Liver (tissue), 9 donors: ENCODE data around the gene TRPV4. TPM values are rescaled to one million over a fixed set of nuclear protein-coding genes. Genes with fewer than 3 reads are reported as not detected.

Experiments
- DNase-seq: peaks from one replicate; pipeline ENCODE4 v3.0.0-alpha.2; 2017; ENCODE audit warnings: low spot score
- H3K27ac ChIP-seq, 2 donors: one replicate each; pipeline ENCODE4 v1.7.0; 2013; ENCODE audit warnings: inconsistent platforms in 2 of 2, low read length in 2 of 2, control low read depth in 1 of 2, low read depth in 1 of 2, mild to moderate bottlenecking in 1 of 2
- H3K27me3 ChIP-seq, 4 donors: one replicate each; pipeline versions ENCODE4 v1.6.1 to v1.7.0; 2013; ENCODE audit warnings: low read length in 3 of 4, inconsistent platforms in 1 of 4, mild to moderate bottlenecking in 1 of 4, moderate library complexity in 1 of 4; ENCODE audit not compliant: control insufficient read depth in 4 of 4, insufficient read depth in 4 of 4
- H3K36me3 ChIP-seq, 4 donors: one replicate each; pipeline versions ENCODE4 v1.6.1 to v1.7.0; 2013; ENCODE audit warnings: low read length in 3 of 4, mild to moderate bottlenecking in 3 of 4, low read depth in 1 of 4, moderate library complexity in 1 of 4; ENCODE audit not compliant: control insufficient read depth in 4 of 4, insufficient read depth in 3 of 4
- H3K4me1 ChIP-seq, 4 donors: one replicate each; pipeline versions ENCODE4 v1.6.1 to v1.7.0; 2013; ENCODE audit warnings: low read length in 3 of 4, mild to moderate bottlenecking in 3 of 4, moderate library complexity in 1 of 4; ENCODE audit not compliant: control insufficient read depth in 4 of 4, insufficient read depth in 4 of 4
- H3K4me3 ChIP-seq, 3 donors: one replicate each; pipeline versions ENCODE4 v1.6.1 to v1.7.0; 2013; ENCODE audit warnings: low read length in 3 of 3, control low read depth in 1 of 3, low read depth in 1 of 3, mild to moderate bottlenecking in 1 of 3
- H3K9ac ChIP-seq, 2 donors: one replicate each; pipeline ENCODE4 v1.7.0; 2013; ENCODE audit warnings: low read length in 2 of 2, mild to moderate bottlenecking in 2 of 2, moderate library complexity in 2 of 2, control low read depth in 1 of 2, low read depth in 1 of 2
- H3K9me3 ChIP-seq, 4 donors: one replicate each; pipeline versions ENCODE4 v1.6.1 to v1.7.0; 2013; ENCODE audit warnings: low read length in 3 of 4; ENCODE audit not compliant: control insufficient read depth in 4 of 4
- EGR1 ChIP-seq, 2 donors: IDR thresholded peaks; 2 replicates each; pipeline ENCODE4 v1.6.1; 2016 to 2018; ENCODE audit warnings: antibody characterized with exemption in 2 of 2, low read depth in 2 of 2
- FOXA1 ChIP-seq: IDR thresholded peaks from 2 replicates; pipeline ENCODE4 v1.6.1; 2016; ENCODE audit warnings: antibody characterized with exemption
- FOXA2 ChIP-seq: IDR thresholded peaks from 2 replicates; pipeline ENCODE4 v1.6.1; 2016; ENCODE audit warnings: antibody characterized with exemption
- GABPA ChIP-seq, 2 donors: IDR thresholded peaks in 1 of 2; conservative IDR thresholded peaks in 1 of 2; 2 replicates each; pipeline ENCODE4 v1.6.1; 2016; ENCODE audit warnings: antibody characterized with exemption in 2 of 2, mild to moderate bottlenecking in 1 of 2, moderate library complexity in 1 of 2
- HNF4A ChIP-seq, 2 donors: conservative IDR thresholded peaks; 2 replicates each; pipeline ENCODE4 v1.6.1; 2016; ENCODE audit warnings: antibody characterized with exemption in 2 of 2, mild to moderate bottlenecking in 2 of 2
- HNF4G ChIP-seq: IDR thresholded peaks from 2 replicates; pipeline ENCODE4 v1.6.1; 2016; ENCODE audit warnings: antibody characterized with exemption
- JUND ChIP-seq, 2 donors: IDR thresholded peaks; 2 replicates each; pipeline ENCODE4 v1.6.1; 2016; ENCODE audit warnings: antibody characterized with exemption in 2 of 2
- NR2F2 ChIP-seq: IDR thresholded peaks from 2 replicates; pipeline ENCODE4 v1.6.1; 2016; ENCODE audit warnings: antibody characterized with exemption
- RAD21 ChIP-seq, 2 donors: IDR thresholded peaks; 2 replicates each; pipeline ENCODE4 v1.6.1; 2016; ENCODE audit warnings: antibody characterized with exemption in 2 of 2, mild to moderate bottlenecking in 2 of 2
- RXRA ChIP-seq, 2 donors: IDR thresholded peaks; 2 replicates each; pipeline ENCODE4 v1.6.1; 2017 to 2018; ENCODE audit warnings: antibody characterized with exemption in 2 of 2, mild to moderate bottlenecking in 1 of 2
- SP1 ChIP-seq: IDR thresholded peaks from 2 replicates; pipeline ENCODE4 v1.6.1; 2018; ENCODE audit warnings: antibody characterized with exemption, mild to moderate bottlenecking
- TAF1 ChIP-seq: conservative IDR thresholded peaks from 2 replicates; pipeline ENCODE4 v1.6.1; 2016; ENCODE audit warnings: antibody characterized with exemption, mild to moderate bottlenecking
- YY1 ChIP-seq: IDR thresholded peaks from 2 replicates; pipeline ENCODE4 v1.6.1; 2016; ENCODE audit warnings: antibody characterized with exemption, mild to moderate bottlenecking
- WGBS: extraction: QIAGEN DNeasy Blood & Tissue Kit; methylation state at CpG from one replicate; pipeline ENCODE4 v1.1.7; 2013; 5-methylcytosine and 5-hydroxymethylcytosine counted together
- polyA plus RNA-seq, 2 donors: library from polyadenylated mRNA; stranded (reverse) in 1 of 2; unstranded in 1 of 2; fragments of 200-250 nt in 1 of 2; fragments of >200 nt in 1 of 2; fragmentation: Nextera tagmentation in 1 of 2; extraction: Ambion mirVana in 1 of 2; gene quantifications; one replicate each; pipeline versions ENCODE4 v1.2.1 to v1.2.3, GENCODE V29; 2013 to 2015
- total RNA-seq, 2 donors: library from RNA; depleted of rRNA; stranded (reverse); fragments of >200 nt; gene quantifications; one replicate each; pipeline ENCODE4 v1.2.3, GENCODE V29; 2014
- TF ChIP-seq, protein P1 (sequence below): fragments of 150-350 bp; IDR thresholded peaks from 2 replicates; pipeline ENCODE4 v1.5.1; 2017; ENCODE audit warnings: improper control_type of control experiment, low read depth, low read length; ENCODE audit not compliant: missing input control
- TF ChIP-seq, protein P2 (sequence below): IDR thresholded peaks from 2 replicates; pipeline ENCODE4 v1.6.1; 2016; ENCODE audit warnings: antibody characterized with exemption
- TF ChIP-seq, protein P3 (sequence below): IDR thresholded peaks from 2 replicates; pipeline ENCODE4 v1.6.1; 2016; ENCODE audit warnings: antibody characterized with exemption, mild to moderate bottlenecking
- TF ChIP-seq, protein P4 (sequence below): IDR thresholded peaks from 2 replicates; pipeline ENCODE4 v1.6.1; 2016; ENCODE audit warnings: antibody characterized with exemption
- TF ChIP-seq, protein P5 (sequence below): IDR thresholded peaks from 2 replicates; pipeline ENCODE4 v1.6.1; 2016; ENCODE audit warnings: antibody characterized with exemption
- donor health status: healthy.
- donor health status: healthy.
- donor health status: healthy.
- donor health status: healthy.
- donor health status: healthy.

TRPV4 gene
- total and polyA plus RNA-seq, 4 donors: 1.3 to 9.6 (median 3.9) TPM

DNA sequence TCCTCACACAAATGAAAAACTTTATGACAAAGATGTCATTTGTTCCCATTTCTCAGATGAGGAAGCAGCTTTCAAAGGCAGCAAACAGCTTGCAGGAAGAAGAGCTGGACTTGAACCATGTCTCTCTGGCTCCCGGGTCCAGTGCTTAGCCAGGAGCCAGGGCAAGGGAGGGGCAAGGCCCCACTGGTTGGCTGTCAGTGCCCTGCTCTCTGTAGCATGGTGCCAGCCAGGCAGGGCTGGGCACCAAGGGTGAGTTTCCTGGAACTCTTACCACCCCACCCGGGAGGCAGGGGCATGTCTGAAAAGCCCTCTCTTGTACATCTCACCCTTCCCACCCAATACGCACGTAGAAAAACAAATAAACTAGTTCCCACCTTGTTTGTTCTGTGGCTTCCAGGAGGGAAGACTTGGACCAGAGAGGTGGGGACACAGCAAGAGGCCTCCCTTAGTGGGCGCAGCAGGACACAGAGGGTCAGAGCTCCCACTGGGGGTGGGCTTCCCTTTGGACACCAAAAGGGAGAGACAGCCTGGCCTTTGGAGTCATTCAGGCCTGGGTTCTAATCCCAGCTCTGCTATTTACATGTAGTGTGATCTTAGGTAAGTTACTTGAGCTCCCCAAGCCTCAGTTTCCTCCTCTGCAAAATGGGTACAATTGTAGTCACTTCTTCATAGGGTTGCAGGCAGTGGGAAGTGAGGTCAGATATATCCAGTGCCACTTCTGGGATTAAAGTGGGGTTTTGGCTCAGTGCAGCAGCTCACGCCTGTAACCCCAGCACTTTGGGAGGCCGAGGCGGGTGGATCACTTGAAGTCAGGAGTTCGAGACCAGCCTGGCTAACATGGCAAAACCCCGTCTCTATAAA, 17.2 kb downstream of the TRPV4 start:
- H3K36me3 ChIP-seq: peaks cover 0 to 28% (median 12%) of the 10 kb centered on the region in 4 donors
- peaks cover 0 to 6% (median 3%) of the 10 kb centered on the region in 4 donors for H3K4me1 ChIP-seq
- H3K4me3 ChIP-seq: no peak overlapping the region
- H3K27me3 ChIP-seq: no peaks in the 10 kb centered on the region
- WGBS: 67% methylated on average over 10 of the region's 10 CpGs
- H3K9me3 ChIP-seq: no peaks in the 10 kb centered on the region
- no peak overlapping the region for H3K9ac ChIP-seq
- no peak overlapping the region for H3K27ac ChIP-seq
- DNase-seq: no peak
- TF ChIP-seq TAF1: no peak
- no peak for TF ChIP-seq HNF4G
- TF ChIP-seq, protein P1, sequence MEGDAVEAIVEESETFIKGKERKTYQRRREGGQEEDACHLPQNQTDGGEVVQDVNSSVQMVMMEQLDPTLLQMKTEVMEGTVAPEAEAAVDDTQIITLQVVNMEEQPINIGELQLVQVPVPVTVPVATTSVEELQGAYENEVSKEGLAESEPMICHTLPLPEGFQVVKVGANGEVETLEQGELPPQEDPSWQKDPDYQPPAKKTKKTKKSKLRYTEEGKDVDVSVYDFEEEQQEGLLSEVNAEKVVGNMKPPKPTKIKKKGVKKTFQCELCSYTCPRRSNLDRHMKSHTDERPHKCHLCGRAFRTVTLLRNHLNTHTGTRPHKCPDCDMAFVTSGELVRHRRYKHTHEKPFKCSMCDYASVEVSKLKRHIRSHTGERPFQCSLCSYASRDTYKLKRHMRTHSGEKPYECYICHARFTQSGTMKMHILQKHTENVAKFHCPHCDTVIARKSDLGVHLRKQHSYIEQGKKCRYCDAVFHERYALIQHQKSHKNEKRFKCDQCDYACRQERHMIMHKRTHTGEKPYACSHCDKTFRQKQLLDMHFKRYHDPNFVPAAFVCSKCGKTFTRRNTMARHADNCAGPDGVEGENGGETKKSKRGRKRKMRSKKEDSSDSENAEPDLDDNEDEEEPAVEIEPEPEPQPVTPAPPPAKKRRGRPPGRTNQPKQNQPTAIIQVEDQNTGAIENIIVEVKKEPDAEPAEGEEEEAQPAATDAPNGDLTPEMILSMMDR: no peak
- TF ChIP-seq GABPA (IDR thresholded peaks at IDR 0.05 in 1 of 2, conservative IDR thresholded peaks at IDR 0.05 in 1 of 2): no peak

DNA sequence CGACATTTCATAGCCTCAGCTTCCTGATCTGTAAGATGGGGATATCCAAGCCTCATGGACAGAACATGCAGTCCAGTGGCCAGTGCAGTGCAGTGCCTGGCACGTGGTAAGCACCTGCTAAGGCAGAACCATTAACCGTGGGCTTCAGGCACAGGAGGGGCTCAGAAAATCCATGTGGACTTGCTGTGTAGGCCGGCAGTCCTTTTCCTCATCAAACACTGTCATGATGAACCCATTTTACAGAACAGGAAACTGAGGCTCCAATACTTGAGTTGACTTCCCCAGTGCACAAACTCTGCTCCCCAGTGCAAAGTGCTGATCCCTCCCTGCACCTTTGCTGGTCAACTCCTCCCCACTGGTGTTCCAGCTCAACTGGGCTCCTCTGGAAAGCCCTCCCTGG, 18.0 kb downstream of the TRPV4 start:
- Histone ChIP-seq H3K27me3 (no peaks in the 10 kb centered on the region), H3K36me3 (peaks cover 0 to 28% (median 12%) of the 10 kb centered on the region in 4 donors), H3K9ac (no peak overlapping the region), H3K27ac (no peak overlapping the region), H3K4me1 (peaks cover 0 to 6% (median 3%) of the 10 kb centered on the region in 4 donors), H3K9me3 (no peaks in the 10 kb centered on the region), H3K4me3 (no peak overlapping the region)
- 93% methylated on average over 4 of the region's 4 CpGs for WGBS
- TF ChIP-seq, protein P2, sequence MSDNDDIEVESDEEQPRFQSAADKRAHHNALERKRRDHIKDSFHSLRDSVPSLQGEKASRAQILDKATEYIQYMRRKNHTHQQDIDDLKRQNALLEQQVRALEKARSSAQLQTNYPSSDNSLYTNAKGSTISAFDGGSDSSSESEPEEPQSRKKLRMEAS: no peak
- TF ChIP-seq EGR1 (IDR thresholded peaks at IDR 0.05; ENCODE audit: low read depth in 2 of 2) (no peak), SP1 (no peak), NR2F2 (no peak), RAD21 (IDR thresholded peaks at IDR 0.05) (no peak), JUND (IDR thresholded peaks at IDR 0.05) (no peak), FOXA2 (no peak), HNF4A (conservative IDR thresholded peaks at IDR 0.05) (no peak), TAF1 (no peak), RXRA (IDR thresholded peaks at IDR 0.05) (no peak), HNF4G (no peak), FOXA1 (no peak), YY1 (no peak), GABPA (IDR thresholded peaks at IDR 0.05 in 1 of 2, conservative IDR thresholded peaks at IDR 0.05 in 1 of 2) (no peak)
- TF ChIP-seq, protein P3, sequence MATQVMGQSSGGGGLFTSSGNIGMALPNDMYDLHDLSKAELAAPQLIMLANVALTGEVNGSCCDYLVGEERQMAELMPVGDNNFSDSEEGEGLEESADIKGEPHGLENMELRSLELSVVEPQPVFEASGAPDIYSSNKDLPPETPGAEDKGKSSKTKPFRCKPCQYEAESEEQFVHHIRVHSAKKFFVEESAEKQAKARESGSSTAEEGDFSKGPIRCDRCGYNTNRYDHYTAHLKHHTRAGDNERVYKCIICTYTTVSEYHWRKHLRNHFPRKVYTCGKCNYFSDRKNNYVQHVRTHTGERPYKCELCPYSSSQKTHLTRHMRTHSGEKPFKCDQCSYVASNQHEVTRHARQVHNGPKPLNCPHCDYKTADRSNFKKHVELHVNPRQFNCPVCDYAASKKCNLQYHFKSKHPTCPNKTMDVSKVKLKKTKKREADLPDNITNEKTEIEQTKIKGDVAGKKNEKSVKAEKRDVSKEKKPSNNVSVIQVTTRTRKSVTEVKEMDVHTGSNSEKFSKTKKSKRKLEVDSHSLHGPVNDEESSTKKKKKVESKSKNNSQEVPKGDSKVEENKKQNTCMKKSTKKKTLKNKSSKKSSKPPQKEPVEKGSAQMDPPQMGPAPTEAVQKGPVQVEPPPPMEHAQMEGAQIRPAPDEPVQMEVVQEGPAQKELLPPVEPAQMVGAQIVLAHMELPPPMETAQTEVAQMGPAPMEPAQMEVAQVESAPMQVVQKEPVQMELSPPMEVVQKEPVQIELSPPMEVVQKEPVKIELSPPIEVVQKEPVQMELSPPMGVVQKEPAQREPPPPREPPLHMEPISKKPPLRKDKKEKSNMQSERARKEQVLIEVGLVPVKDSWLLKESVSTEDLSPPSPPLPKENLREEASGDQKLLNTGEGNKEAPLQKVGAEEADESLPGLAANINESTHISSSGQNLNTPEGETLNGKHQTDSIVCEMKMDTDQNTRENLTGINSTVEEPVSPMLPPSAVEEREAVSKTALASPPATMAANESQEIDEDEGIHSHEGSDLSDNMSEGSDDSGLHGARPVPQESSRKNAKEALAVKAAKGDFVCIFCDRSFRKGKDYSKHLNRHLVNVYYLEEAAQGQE: no peak
- TF ChIP-seq, protein P1: no peak
- TF ChIP-seq, protein P4, sequence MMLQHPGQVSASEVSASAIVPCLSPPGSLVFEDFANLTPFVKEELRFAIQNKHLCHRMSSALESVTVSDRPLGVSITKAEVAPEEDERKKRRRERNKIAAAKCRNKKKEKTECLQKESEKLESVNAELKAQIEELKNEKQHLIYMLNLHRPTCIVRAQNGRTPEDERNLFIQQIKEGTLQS: no peak
- TF ChIP-seq, protein P5, sequence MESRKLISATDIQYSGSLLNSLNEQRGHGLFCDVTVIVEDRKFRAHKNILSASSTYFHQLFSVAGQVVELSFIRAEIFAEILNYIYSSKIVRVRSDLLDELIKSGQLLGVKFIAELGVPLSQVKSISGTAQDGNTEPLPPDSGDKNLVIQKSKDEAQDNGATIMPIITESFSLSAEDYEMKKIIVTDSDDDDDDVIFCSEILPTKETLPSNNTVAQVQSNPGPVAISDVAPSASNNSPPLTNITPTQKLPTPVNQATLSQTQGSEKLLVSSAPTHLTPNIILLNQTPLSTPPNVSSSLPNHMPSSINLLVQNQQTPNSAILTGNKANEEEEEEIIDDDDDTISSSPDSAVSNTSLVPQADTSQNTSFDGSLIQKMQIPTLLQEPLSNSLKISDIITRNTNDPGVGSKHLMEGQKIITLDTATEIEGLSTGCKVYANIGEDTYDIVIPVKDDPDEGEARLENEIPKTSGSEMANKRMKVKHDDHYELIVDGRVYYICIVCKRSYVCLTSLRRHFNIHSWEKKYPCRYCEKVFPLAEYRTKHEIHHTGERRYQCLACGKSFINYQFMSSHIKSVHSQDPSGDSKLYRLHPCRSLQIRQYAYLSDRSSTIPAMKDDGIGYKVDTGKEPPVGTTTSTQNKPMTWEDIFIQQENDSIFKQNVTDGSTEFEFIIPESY: no peak
- no peak for DNase-seq
